22Rv1 (cell line): ENCODE results near the gene GAS7.

Source experiments
- ZFX ChIP-seq: fragments of 450-650 bp; IDR thresholded peaks from 2 replicates; pipeline ENCODE4 v1.6.1; 2017; ENCODE audit warnings: antibody characterized with exemption, borderline replicate concordance
- TF ChIP-seq, protein P1 (sequence below): fragments of 450-650 bp; IDR thresholded peaks from 2 replicates; pipeline ENCODE4 v1.5.1; 2017; ENCODE audit warnings: mild to moderate bottlenecking

GRCh38 chr17:9912121-9913099 is 286.0 kb downstream of the GAS7 start:
- TF ChIP-seq, protein P1, sequence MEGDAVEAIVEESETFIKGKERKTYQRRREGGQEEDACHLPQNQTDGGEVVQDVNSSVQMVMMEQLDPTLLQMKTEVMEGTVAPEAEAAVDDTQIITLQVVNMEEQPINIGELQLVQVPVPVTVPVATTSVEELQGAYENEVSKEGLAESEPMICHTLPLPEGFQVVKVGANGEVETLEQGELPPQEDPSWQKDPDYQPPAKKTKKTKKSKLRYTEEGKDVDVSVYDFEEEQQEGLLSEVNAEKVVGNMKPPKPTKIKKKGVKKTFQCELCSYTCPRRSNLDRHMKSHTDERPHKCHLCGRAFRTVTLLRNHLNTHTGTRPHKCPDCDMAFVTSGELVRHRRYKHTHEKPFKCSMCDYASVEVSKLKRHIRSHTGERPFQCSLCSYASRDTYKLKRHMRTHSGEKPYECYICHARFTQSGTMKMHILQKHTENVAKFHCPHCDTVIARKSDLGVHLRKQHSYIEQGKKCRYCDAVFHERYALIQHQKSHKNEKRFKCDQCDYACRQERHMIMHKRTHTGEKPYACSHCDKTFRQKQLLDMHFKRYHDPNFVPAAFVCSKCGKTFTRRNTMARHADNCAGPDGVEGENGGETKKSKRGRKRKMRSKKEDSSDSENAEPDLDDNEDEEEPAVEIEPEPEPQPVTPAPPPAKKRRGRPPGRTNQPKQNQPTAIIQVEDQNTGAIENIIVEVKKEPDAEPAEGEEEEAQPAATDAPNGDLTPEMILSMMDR, result no peak
- no peak for TF ChIP-seq ZFX
